Umbilical cord (tissue), 2 donors: ENCODE data around the gene CSTPP1. TPM values are rescaled to one million over a fixed set of nuclear protein-coding genes. Genes with fewer than 3 reads are reported as not detected.

Source experiments
- DNase-seq: peaks from one replicate; pipeline ENCODE4 v3.0.0-alpha.2; 2015; ENCODE audit warnings: low spot score
- total RNA-seq: library from RNA; depleted of rRNA; stranded (reverse); fragments of >200 nt; gene quantifications from one replicate; pipeline ENCODE4 v1.2.3, GENCODE V29; 2014; ENCODE audit warnings: low replicate concordance; ENCODE audit not compliant: insufficient read depth

The CSTPP1 gene
- total RNA-seq, 1 donor from 2014 or later = 51.8 TPM

DNA sequence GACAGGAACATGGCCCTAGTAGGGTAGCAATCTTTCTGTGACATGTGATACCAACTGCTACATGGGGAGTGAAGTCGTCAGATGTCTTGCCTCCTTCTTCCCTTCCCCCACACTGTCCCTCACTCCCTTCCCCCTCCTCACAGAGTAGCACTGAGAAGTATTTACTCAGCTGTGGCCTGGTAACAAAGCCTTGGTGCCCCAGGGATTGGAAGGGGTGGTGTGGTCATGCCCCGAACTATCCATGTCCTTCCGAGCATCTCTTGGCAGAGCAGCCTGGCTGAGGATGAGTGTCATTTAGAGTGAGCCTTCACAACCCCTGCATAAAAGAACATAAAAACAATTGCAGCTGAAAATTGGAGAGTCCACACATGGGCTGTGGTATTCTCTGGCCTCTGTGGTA lies 194.0 kb downstream of the CSTPP1 start:
- no peak for DNase-seq

DNA sequence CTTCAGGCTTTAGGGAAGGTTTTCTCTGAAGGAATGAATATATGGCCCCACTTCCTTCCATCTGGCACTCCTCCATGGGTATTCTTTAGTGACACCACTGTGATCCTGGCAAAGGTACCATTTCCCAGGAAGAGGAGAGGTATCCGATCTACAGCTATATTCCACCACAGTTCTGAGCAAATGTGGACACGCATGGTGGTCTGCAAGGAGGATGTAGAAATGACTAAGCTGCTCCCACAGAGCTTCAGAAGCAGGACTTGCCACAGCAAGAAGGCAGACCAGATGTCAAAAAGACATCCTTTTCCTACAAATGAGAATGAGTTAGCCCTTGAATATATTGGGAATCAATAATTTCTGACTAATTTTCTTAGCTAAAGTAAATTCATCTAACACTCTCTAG lies 194.6 kb downstream of the CSTPP1 start:
- DNase-seq = no peak

DNA sequence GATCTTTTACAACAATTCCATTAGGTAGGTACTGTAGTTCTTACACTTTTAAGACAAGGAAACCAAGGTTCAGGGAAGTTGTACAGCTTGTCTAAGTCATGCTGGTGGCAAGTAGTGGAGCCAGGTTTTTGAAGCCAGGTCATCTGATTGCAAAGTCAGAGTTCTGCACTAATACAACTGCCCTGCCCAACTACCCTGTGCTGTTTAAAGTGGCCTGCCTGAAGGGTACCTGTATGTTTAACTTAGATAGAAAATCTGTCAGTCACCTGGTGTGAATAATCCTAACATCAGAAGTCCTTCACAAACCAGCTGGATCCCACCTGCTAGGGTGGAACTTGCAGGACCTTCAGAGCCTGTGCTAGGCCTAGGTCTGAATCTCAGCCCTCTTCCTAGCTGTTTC lies 195.9 kb downstream of the CSTPP1 start:
- DNase-seq = no peak

DNA sequence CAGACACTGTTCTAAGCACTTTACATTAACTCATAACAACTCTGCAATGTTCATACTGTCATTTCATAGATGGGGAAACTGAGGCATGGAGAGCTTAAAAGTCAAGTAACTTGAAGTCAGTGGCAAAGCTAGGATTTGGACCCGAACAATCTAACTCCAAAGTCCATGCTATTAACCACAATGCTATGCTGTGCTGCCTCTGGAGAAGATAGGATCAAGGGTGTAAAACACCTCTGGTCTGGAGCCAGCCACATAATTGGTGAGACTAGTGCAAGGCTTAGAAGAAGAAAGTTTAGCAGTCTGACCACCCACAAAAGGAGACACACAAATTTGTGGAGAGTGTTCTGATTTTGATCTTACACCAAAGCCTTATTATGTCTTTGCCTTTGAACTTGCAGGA lies 196.4 kb downstream of the CSTPP1 start:
- no peak for DNase-seq

DNA sequence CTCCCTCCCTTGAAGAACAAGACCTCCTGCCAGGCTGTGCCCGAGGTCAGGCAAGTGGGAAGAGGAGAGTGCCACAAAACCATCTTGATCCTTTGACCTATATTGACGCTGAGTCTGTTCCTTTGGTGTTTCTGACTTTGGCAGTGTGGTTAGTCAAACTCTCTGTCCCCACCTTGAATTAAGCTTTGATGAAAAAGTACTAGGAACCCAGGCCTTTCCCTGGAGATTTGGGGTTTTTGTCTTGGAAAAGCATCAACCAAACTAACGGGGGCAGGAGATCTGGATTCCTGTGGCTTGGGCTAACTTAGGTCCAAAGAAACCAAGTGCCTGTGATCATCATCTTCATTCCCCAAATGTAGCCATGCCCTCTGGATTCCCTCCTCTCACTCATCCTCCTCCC lies 199.8 kb downstream of the CSTPP1 start:
- DNase-seq = no peak

DNA sequence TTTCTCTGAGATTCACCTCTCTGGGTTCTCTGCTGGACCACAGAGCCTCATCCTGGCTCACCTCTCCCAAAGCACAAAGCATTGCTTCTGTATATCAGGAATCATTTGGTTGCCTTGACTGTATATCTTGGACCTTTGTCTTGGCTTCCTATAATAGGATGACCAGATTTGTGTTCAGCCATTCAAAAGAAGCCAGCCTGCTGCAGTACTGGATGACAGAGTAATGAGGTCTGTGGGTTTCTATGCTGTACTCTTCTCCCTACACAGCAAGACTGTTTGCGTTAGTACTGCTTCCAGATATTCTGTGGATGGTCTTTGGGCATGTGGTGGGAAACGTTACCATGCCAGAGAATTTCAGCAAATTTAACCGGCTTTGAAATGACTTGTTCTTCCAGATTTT lies 200.4 kb downstream of the CSTPP1 start:
- no peak for DNase-seq

DNA sequence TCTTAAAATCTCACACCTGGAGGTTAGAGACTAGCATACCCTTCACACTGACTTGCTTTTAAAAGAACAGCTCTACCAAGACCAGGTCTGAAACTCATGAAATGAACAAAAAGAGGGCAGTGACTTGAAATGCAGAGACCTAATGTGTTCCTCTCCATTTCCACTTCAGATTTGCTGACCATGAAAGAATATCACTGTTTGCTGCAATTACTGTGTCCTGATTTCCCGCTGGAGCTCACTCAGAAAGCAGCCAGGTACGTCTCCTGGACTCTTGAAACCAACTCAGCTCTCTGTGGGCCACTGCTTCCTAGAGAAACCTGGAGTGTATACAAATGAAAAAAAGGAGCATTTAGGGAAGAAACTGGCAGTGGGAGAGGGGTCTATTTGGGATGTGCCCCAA lies 200.9 kb downstream of the CSTPP1 start:
- DNase-seq = no peak

DNA sequence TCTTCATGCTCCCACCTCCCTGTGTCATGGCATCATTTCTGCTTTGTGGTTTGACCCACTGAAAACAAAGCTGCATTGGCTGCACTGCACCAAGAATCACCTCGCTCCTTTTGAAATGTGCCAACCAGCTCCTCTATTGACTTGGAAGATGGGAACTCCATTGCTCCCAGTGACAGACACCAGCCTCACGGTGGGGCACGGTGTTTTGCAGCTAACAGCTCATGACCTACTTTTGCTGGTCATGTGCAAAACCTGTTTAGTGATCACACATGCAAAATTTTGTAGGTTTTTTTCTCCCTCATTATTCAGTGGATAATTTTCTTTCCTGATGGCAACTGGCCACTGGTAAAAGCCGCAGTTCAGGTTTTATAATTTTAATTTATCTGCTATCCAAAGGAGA lies 203.3 kb downstream of the CSTPP1 start:
- no peak for DNase-seq

DNA sequence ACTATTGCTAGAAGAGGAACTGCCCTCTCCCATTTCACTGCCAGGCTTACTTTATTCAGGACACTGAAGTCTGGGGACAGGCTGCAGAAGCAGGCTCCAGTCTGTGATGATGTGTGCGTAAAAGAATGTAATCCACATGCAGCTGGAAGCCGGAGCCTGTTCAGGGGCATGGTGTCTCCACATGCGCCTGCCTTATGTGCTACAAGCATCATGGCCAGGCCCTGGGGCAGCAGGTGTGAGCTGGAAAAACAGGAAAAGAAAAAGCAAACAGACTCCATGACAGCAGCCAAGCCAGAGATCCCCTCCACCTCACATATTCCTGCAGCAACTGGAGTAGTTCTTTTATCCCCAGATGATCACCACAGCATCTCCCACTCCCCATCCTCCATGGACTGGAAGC lies 206.8 kb downstream of the CSTPP1 start:
- DNase-seq = peak; percentile 96

DNA sequence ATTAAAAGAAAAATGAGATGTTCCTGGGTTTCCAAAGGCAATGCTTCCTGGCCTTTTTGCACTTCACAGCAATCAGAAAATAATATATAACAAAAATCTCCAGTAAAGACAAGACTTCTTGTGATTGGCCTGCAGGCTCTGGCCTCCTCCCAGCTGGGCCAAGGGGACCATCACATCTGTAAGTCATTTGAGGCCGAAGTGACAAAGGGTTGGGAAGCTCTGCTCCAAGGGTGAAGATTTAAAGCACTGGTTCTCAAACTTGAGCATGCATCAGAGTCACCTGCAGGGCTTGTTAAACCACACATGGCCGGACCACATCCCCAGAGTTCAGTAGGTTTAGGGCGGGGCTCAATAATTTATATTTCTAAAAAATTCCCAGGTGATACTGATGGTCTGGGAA lies 208.0 kb downstream of the CSTPP1 start:
- no peak for DNase-seq

DNA sequence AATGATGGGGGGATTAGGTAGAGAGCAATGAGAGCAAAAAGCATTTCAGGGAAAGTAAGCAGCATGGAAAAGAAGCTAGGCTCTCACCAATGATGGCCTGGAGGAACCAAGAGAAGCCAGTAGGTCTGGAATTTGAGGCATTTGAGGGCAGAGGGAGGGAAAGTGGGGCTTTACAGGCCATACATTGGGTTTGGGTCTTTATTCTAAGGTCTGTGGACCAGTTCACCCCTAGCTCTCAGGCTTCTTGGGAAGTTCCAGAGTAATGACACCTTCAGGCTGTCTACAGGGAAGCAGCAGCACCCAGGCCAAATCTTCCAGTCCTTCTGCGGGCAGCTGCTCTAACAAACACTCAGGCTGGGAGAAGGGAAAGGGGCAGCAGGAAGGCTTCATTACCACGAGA lies 210.7 kb downstream of the CSTPP1 start:
- no peak for DNase-seq

DNA sequence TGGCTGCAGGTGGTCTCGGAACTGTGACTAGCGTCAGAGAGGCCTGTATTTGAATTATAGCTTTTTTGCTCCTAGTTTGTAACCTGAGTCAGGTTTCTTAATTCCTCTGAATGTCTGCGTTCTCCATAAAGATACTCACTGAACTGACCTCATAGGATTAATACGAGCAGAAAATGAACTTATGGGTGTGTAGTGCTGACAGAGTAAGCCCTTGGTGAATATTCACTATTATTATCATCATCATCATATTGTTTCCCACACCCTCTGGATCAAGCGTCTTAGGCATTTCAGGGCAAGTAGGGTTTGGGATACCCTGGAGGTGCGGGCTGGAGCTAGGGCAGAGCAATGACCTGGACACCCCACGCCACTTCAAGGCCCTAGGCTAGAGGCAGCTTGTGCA lies 211.1 kb downstream of the CSTPP1 start:
- DNase-seq = no peak

DNA sequence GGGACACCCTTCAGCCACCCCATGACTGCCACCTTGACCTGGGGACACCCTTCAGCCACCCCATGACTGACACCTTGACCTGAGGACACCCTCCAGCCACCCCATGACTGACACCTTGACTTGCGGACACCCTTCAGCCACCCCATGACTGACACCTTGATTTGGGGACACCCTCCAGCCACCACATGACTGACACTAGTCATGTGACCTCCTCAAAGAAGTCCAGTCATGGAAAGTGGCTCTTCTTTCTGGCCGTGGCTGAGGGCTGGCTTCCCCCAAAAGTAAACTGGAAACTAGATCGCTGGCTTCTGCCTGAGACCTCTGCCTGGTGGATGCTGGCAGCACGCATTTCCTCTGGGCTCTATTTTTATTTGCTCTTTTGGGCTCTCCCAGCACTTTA lies 211.7 kb downstream of the CSTPP1 start:
- no peak for DNase-seq

DNA sequence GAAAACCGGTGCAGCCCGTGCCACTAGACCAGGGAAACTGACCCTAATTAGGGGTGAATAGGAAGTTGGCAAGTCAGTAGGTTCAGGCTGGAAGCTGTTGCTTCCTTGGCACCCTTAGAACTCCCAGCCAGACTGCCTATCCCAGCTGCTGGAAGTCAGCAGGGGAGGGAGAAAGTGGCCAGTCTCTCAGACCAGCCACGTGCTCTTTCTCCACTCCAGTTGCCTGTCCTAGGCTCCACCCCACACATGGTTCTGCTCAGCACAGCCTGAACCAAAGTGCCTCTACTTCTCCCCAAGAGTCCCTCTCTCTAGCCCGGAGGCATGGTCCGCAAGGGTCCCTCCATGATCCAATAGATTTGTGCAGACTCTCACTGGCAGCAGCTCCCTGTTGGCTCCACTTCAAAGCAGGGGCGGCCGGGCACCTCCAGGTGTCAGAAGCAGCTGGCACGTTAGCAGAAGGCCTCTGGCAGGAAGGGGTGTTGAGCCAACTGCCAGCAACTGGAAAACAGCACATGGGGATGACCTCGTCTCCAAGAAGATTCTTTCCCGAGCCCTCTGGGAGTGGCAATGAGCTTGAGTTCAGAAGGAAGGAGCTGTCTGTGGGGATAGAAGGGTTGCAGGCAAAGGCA lies 212.5 kb downstream of the CSTPP1 start:
- DNase-seq = no peak

DNA sequence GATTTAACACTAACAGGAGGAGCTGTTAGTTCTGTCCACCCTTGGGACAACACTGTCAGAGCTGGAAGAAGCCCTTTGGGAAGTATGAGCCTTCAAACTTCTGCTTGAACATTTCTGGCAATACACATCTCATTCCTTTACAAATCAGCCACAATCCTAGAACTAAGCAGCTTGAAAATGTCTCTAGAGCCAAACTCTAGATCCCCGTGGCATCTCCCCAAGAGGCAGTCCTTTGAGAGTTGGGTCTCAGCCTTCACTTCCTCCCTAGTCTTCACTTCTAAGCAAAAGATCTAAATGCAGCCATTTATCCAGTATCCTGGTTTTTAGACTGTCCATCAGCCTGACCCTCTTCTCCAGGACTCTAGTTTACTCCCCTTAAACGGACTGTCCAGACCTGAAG lies 213.2 kb downstream of the CSTPP1 start:
- peak; percentile 58 for DNase-seq

DNA sequence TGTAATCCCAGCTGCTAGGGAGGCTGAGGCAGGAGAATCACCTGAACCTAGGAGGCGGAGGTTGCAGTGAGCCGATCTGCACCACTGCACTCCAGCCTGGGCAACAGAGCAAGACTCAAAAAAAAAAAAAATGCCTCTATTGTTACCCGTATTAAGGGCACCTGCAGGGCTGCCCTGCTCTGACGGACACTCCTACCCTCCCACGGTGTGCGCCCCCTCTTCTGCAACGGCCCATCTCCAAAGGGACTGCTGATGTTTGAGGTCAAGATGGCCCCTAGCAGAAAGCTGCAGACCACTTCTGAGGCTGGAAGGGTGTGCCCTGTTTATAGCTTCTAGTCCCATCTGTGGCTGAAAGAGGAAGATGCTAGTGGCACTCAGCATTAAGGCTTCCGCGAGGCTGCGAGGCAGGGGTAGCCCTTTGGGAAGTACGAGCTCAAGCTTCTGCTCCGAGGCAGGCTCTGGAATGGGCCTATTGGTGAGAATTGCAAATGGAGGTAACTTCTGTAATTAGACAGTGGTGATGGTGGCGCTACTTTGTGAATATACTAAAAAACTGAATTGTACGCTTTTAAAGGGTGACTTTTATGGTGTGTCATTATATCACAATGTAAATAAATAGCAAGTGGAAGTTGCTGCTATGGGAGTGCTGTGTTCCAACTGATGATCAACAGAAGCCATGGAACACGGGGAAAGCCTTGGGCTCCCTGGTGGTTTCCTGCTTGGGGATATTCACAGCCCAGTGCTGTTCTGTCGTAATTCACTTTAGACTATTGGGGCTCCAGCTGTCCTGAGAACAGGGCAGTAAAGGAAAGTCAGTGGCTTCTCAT lies 215.8 kb downstream of the CSTPP1 start:
- DNase-seq = no peak

DNA sequence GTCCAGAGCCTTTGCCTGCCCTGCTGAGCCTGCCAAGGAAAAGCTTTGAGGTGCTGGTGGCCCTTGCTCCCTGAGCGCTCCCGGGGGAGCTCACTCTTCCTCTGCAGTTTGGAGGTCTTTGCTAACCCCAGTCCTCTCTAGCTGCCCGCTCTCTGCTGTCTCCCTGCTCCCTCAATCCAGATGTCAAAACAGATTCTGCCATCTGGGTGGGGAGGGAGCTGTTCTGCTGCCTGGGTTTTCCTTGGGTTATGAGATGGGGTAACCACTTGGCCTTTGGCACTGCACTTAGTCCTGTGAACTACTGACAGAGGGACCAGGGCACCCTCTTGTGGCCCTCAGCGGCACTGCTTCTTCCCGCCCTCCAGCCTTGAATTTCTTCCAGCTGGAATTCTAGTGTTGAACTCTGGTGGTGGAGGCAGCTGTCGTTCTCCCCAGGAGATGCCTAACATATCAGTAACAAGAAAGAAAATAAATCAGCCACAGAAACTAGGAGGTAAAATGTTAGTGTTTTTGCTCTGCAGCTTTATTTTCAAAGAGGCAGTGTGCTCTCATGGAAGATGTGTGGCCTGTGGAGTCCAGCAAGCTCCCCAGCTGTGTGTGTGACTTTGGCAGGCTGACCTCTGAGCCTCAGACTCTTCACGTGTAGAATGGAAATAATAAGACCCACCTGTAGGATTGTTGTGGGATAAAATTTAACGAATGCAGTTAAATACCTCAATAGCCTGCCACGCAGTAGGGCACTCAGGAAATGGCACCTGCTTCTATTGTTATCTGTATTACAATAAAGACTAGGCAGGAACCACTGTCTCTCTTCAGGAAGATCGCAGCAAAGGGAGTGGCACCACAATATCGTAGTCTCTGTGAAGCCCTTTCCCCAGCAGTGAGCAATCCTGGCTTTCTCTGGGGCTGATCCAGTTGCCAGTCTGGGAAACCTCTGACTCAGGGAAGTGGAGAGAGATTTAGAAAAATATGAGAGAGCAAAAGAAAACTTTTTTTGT lies 216.7 kb downstream of the CSTPP1 start:
- DNase-seq = peak; percentile 89

DNA sequence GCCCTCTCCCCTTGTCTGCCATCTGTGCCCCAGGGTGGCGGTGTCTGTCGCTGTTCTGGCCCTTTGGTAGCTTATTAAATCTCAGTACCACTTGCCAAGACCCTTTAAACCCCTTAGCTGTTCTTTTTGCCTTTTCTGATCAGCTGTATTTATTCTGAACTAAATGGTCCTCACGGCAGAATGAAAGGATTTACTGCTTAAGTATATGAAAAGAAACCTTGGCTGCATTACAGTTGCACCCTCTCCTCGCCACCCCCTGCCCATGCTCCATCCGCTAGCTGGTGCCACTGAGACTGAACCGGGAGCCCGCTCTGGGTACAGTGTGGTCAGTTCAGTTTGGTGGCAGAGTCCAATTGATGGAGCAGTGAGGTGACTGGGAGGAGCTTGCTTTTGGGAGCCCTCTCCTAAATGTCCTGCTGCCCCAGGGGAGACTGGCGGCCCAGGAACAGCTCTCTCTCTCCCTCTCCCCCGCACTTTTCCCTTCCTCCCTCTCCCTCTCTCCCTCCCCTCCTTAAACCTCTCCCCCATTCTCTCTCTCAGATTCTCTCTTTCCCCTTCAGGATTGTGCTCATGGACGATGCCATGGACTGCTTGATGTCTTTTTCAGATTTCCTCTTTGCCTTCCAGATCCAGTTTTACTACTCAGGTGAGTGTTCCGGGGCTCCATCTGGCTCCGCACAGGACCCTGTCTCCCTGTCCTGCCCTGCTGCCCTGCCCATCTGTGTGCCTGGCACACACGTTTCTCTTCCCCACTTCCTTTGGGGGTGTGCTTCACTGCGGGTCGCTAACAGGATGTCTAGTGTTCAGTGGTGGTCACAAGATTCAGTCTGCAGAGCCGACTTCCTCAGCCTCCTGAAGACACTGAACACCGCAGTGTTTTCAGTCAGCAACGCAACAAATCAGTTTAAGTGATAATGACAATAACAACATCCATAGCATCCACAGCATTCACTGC lies 218.3 kb downstream of the CSTPP1 start:
- no peak for DNase-seq

DNA sequence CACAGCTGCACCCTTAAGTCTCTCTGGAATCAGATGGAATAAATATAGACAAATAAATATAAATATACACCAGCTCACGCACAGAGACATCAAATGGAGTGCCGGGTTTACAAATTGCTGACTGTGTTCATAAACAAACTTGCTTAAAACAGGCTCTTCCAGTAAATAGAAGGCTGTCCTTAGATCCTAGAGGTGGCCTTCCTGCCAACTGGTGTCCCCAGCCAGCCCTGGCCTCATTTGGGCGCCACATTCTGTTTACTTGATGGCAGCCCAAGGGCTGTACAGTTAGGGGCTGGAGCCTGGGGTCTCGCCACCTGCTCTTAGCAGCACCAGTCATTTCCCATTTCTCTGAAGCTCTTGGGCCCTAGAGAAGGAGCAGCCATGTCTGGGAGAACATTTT lies 219.3 kb downstream of the CSTPP1 start:
- DNase-seq = no peak

DNA sequence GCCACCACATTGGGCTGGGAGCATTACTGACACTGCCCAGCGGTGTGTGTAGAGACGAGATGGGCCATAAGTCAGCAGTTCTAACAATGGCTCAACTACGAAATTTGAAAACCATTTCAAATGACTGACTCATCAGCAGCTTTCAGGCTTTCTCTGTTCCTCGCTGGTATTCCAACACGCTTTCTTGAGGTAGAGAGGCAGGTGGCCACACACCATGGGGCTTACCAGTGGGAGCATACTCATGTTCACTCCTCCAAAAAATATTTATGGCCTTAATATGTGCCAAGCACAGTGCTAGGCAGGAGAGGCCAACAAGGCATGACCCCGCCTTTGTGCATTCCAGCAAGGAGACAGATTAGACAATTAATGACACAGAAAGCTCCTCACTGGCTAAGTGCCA lies 219.8 kb downstream of the CSTPP1 start:
- DNase-seq = no peak

DNA sequence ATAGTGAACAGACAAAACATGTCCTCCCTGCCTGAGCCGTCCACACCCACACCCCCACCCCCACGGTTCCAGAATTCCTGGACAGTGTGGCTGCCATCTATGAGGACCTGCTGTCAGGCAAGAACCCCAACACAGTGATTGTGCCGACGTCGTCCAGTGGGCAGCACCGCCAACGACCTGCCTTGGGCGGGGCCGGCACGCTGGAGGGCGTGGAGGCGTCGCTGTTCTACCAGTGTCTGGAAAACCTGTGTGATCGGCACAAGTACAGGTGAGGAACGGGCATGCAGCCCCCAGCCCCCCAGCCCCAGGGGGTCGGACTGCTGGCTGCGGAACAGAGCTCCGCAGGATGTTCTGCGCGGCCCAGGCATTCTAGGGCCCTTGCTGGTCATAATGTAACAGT lies 220.4 kb downstream of the CSTPP1 start:
- DNase-seq = no peak
